CD4-positive, alpha-beta T cell treated with Interleukin-2 at 100 ng/mL for 4 hours (primary cell): ENCODE data around the gene MFSD1.
"Not testable (repeated sequence)": the region's sequence is repeated elsewhere in the genome, so short reads cannot be mapped to it uniquely, and the experiment has no call there.

Source experiments
- DNase-seq: peaks from one replicate; pipeline ENCODE4 v3.0.0-alpha.2; 2020; ENCODE audit warnings: low spot score

Gene MFSD1

DNA sequence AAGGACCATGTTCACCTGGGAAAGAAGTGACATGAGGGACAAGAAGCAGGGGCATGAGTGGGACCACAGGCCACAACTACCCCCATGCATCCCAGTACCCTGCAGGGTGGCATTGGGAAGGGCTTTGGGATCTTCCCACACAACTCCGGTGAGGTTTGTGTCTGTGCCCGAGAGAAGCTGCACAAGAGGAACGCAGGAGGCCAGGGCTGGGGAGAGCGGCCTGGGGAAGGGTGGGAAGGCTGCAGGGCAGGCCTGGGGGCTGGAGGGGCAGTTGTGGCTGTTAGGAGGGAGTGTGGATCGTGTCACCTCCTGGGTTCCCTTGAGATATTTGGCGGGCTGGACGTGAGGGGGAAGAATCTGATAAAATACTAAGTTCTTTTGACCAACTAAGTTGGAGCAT is 25.3 kb upstream of the MFSD1 start:
- DNase-seq, result no peak

DNA sequence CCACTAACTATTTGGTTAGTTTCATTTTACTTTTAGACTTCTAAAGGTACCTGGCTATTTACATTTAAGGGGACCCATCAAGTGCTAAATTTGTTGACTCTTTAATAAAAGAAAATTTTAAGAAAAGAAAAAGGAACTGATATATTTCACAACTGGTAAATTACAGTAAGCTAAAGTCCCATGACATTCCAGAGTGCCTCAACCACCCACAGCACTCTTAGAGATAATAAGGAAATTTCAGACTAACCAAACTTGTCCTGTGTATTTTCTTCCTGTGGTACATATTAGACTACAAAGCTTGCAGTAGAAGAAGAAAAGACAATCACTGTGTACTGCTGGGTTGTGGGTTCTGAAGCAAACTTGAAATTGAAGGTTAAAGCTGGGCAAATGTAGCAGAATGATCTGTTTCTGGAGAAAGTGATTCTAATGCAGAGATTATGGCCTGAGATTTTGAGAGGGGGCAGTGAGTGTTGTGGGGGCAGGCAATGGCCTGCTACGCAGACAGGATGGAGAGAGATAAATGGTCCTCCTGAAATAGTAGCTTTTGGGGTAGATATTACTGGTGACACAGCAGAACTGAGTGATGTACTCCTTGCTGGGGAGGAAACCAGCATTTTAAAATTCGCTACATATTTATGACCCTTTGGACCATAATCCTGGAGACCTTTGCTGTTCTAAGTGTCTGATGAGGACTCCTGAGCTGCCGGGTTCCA is 24.5 kb upstream of the MFSD1 start:
- DNase-seq, result no peak

DNA sequence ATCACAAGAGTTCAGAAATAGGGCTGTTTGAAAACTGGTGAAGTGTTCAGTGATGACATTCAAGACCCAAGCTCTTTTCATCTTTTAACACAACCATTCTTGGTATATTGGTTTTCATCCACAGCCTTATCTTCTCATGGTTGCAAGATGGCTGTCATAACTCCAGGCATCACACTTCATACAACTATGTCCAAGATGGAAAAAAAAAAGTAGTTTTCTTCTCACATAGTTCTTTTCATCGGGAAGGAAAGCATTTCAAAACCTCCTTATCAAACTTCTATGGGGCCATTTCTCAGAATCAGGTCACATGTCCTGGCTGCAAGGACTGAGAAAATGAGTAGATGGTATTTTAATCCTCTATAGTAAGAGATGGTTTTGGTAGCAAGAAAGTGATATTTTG is 21.1 kb upstream of the MFSD1 start:
- DNase-seq, result no peak

DNA sequence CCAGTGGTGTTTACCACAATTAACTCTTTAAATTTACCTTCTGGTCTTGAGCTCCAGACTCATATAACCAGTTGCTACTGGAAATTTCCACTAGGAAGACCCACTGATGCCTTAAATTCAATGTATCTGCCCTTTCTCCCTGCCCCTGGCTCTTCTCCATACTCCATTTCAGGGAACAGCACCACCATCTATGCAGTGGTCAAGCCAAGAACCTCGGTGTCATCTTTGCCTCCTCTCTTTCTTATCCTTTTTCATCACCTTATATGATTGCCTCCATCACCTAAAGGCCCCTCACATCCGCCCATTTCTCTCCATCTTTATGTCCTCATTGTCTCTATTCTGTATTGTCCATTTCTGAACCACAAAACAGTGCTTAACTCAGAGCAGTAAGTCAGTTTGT is 20.7 kb upstream of the MFSD1 start:
- no peak for DNase-seq

DNA sequence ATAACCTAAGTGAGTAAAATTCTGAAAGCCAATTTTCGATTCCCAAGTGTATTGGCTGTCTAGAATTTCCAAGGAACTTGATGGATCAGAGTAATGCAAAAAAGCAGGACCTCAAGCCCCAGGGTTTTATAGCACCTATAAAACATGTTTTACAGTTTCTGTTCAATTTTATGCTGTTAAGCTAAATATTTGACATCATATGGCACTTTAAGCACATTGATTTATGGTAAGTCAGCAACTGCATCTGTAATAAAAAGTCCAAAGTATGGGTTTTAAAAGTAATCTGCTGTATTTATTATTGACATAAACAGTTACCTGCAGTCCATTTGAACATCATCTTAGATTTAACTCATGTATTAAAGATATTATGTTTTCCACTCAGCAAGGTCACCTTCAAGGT is 20.0 kb upstream of the MFSD1 start:
- no peak for DNase-seq

DNA sequence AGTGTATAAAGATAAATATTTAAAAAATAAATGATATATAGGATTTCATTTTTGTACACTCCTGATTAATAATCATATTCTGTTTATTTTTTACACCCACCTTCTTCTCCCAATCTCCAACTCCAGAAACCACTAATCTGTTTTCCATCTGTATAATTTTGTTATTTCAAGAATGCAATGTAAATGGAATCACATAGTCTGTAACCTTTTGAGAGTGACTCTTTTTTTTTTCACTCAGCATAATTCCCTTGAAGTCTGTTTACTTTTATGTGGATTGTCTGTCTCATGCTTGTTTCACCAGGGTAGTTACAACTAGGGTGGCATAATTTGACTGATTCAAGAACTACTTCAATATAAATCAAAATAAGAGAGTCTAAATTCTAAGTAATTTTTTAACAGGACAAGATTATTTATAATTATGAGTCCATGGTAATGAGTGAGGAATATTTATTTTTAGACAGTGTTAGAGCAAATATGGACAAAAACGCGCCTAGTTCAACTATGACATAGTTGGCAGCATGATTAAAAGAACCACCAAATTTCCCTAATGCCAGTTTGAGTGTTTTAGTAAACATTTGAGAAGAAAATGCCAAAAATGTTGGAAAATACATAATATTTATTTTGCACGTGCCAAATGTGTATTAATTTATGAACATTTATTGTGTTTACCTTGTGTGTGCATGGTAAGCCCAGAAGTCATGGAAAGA is 19.4 kb upstream of the MFSD1 start:
- DNase-seq, result no peak

GRCh38 chr3:158783051-158783450 is 18.8 kb upstream of the MFSD1 start:
- no peak for DNase-seq

DNA sequence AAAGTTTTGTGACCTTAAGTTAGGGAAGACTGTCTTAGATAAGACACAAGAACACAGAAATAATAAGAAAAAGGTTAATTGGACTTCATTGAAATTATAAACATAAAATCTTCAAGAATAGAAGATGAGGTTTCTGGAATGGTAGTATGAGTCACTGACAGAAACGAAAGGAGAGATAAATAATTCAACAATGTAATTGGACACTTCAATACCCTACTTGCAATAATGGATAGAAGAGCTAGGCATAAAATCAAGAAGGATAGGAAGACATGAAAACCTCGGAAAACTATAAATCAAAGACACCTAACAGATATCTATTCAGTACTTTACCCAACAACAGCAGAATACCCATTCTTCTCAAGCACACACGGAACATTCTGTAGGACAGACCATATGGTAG is 15.9 kb upstream of the MFSD1 start:
- no peak for DNase-seq

GRCh38 chr3:158788446-158788845 is 13.4 kb upstream of the MFSD1 start:
- no peak for DNase-seq

DNA sequence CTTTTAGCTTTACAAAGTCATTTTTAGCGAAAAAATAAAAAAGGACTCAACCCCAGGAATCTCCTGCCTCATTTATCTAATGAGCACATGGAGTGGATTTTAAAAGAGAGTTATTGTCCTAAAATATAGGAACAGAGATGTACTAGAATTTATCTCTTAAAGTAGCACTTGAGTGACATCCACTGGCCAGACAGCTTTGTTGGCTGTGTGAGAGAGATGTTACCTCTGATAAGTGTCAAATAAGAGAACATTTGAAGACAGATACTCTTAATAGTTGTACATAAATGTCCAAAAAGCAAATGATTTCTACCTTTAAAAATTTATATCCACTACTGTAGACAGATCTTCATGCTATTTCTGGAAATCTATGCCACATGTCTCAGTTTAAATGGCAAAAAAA is 12.3 kb upstream of the MFSD1 start:
- DNase-seq, result no peak

DNA sequence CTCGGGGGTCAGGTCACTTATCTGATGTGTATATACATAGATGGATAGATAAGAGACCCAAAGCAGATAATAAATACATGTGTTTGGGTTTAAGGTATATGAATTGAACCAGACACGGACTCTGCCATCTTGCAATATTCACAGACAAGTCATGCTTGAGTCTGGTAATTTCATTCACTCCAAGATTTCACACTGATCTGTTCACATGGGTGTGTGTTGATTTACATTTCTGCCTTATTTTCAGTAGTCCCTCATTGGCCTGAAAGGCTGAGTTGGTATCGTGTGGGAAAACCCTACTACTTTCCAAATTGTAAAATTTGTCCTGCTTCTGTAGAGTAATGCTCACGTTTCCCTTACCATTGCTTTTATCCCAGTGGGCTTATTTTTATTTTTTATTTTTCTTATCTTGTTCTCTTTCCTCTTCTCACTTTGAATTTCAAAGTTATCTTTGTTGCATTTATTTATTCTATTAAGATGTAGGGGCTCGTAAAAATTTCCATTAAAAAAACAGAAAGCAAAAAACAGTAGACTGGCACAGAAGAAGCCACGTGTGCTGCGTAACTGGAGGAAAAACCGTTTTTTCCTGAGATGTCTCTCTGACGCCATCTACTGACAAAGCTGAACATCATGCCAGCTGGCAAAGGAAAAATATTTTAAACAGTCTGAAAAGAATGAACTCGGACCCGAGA is 10.8 kb upstream of the MFSD1 start:
- DNase-seq, result peak; percentile 66

DNA sequence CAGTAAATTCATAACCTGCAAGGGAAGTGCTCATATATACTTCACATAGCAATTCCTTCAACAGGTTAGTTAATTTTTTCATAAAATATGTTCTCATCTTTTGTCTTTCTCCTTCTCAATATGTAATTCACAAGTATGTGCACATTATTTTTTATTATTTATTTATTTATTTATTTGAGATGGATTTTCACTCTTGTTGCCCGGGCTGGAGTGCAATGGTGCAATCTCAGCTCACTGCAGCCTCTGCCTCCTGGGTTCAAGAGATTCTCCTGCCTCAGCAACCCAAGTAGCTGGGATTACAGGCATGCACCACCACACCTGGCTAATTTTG is 10.3 kb upstream of the MFSD1 start:
- DNase-seq, result not testable (repeated sequence)

DNA sequence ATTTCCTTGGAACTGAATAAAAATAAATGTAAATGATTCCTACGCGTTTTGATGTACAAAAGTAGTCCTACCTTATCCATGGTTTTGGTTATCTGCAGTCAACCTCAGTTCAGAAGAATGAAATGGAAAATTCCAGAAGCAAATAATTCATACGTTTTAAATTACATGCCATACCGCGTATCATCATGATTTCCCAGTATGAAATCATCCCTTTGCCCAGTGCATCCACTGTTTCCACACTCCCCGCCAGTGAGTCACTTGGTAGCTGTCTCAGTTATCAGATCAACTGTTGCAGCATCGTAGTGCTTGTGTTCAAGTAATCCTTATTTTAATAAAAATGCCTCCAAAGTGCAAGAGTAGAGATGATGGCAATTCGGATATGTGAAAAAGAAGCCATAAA is 9.1 kb upstream of the MFSD1 start:
- no peak for DNase-seq

DNA sequence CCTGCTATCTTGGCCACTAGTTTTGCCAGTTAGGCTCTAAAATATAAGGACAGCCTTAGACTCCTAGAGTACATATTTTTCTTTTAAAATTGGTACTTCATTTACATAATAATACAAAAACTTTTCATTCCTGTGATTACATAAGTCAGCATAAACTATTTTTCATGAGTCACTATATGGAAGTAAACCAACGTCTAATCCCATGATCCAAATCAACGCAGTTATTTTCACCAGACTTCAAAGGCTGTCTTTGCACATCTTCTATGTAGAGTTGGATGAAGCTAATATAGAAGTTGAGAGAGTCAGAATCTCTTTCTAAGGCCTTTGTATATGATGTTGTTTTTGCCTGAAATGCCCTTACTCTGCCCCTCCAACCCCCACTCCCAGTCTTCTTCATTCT is 7.6 kb upstream of the MFSD1 start:
- DNase-seq, result no peak

GRCh38 chr3:158794936-158795518 is 6.8 kb upstream of the MFSD1 start:
- DNase-seq, result peak; percentile 24

DNA sequence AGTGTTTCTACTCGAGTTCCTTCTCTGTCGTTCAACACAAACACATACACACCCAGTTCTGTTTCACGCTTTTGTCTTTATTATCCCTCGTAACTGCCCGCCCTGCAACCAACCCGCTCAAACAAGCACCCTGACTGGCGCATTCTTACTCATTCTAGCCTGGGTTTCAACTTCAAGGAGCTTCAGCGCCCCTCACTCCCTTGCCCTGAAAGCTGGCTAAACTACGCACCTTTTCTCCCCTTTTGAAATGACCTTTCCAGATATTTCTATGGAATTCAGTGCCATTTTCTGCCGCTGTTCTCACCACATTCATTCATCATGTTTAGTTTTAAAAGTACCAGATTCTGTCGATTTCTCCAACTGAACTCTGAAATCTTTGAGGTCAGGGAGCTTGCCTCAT is 653 bp upstream of the MFSD1 start:
- no peak for DNase-seq

GRCh38 chr3:158802409-158803268 is 785 bp downstream of the MFSD1 start:
- peak; percentile 8 for DNase-seq

DNA sequence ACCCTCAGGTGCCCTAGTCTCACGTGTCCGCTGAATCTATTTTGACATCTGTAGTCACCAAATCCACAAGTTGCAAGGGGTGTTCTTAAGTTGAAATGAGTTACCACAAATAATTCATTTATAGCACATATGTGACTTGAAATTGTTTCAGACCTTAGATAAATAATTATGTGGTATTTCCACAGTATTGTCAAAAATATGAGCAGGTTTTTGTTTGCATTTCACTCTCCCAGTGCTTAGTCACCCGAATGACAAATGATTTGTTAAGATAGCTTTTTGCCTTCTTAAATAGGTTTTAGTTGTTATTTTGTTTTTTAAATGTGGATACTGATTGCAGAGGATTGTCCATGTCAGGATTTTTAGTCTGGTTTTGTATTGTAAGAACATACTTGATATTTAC is 2.6 kb downstream of the MFSD1 start:
- no peak for DNase-seq

GRCh38 chr3:158808697-158809096 is 6.8 kb downstream of the MFSD1 start:
- no peak for DNase-seq

DNA sequence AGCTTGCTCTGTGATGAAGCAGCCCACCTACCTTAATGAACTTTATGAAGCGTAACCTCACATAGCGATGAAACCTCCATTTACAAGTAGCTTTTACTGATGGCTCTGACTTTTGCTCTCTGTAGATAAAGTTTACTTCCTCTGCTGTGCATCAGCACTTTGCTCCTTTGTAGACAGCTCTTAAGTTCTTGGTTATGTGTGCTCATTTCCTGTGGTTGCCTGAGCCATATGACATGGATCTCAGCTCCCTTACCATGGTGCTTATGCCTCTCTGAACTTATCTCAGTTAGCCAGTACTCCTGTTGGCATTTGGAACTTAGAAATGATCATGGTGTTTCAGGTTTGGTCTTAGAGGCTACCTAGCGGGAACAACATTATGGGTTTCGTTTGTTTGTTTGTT is 7.8 kb downstream of the MFSD1 start:
- DNase-seq, result no peak

- DNase-seq, result no peak
These were observed 9.2 kb downstream of the MFSD1 start for GRCh38 chr3:158810823-158811724.
